Measurements from ENCODE around the gene FRMD4B.
"Not testable (repeated sequence)": the region's sequence is repeated elsewhere in the genome, so short reads cannot be mapped to it uniquely, and the experiment has no call there.

The FRMD4B gene

DNA sequence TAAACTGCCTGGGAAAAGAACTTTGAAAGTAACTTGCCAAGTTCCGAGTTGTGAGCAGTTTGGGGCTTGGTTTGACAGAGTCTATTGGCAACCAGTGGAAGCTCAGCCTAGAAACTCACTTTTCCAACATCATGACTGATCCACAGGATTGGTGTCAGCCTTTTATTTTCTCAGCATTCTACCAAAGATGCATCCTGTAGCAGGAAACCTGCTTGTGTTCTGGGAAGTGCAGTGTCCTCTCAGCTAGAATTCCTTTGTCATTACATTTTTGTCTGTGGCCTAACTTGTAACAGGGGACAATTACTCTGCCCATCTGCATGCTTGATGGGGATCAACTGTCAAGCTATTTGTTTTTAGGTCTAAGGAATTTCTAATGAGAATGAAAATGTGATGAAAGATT is 146.8 kb downstream of the FRMD4B start:
- Histone ChIP-seq H2AFZ (ENCODE audit: low read length) (no peak overlapping the region), H3K79me2 (ENCODE audit: insufficient read depth, low read length) (no peaks in the 10 kb centered on the region), H3K4me3 (ENCODE audit: low read depth, low read length, poor library complexity, severe bottlenecking) (no peak overlapping the region), H3K27me3 (ENCODE audit: insufficient read depth, low read length) (no peaks in the 10 kb centered on the region), H3K36me3 (ENCODE audit: insufficient read depth, low read length) (no peaks in the 10 kb centered on the region), H3K9me3 (ENCODE audit: low read length) (no peaks in the 10 kb centered on the region), H3K4me2 (ENCODE audit: low read length) (no peak overlapping the region), H3K9me2 (ENCODE audit: low read depth, low read length) (no peaks in the 10 kb centered on the region), H3K27ac (ENCODE audit: low read depth, low read length, poor library complexity, severe bottlenecking) (no peak overlapping the region), H3K9ac (ENCODE audit: low read length) (no peak overlapping the region), H4K20me1 (ENCODE audit: insufficient read depth, low read length) (no peaks in the 10 kb centered on the region), H3K4me1 (ENCODE audit: insufficient read depth, low read length, severe bottlenecking) (no peaks in the 10 kb centered on the region), H3F3A (ENCODE audit: insufficient read depth, low read length) (no peaks in the 10 kb centered on the region)
- TF ChIP-seq EZH2 (IDR thresholded peaks at IDR 0.05; ENCODE audit: borderline replicate concordance, low read length), result no peak
- TF ChIP-seq, protein P1, sequence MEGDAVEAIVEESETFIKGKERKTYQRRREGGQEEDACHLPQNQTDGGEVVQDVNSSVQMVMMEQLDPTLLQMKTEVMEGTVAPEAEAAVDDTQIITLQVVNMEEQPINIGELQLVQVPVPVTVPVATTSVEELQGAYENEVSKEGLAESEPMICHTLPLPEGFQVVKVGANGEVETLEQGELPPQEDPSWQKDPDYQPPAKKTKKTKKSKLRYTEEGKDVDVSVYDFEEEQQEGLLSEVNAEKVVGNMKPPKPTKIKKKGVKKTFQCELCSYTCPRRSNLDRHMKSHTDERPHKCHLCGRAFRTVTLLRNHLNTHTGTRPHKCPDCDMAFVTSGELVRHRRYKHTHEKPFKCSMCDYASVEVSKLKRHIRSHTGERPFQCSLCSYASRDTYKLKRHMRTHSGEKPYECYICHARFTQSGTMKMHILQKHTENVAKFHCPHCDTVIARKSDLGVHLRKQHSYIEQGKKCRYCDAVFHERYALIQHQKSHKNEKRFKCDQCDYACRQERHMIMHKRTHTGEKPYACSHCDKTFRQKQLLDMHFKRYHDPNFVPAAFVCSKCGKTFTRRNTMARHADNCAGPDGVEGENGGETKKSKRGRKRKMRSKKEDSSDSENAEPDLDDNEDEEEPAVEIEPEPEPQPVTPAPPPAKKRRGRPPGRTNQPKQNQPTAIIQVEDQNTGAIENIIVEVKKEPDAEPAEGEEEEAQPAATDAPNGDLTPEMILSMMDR (IDR thresholded peaks at IDR 0.05; ENCODE audit: low read length), result no peak

DNA sequence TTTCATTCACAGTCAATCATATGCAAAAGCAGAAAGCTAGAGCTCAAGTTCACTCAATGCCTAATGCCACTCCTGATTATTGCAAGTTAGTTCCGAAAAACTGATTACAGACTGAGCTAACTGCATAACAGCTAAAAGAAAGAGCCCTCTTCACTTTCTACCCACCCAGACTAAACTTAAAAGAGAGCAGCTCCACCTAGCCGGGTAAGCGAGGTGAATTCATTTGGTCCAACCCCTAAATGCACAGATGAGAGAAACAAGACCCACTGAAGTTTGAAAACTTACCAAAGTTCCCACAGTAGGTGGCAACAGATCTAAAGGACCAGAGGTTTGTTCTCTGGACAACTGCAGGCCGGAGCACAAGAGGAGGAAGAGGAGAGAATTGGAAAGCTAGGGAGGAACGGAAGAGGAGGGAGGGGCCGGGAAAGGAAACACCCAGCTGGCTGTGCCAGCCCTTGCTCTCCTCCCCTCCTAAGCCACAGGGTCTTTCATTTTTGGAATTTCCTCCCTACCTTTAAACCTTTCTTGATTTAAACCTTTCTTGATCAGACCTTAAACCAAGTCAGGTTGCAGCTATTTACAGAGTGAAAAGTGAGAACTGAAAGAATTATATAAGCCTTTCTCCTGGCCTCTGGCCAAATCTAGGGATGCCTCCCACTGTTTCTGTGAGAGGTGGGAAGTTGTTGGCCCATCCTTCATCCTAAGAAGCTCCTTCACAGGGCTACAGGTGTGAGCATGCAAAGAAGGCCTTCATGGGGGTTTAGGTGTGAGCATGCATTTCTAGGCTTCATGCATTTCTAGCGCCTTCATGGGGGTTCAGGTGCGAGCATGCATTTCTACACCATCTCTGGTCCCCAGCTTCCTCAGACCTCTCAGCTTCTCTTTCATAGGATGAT is 148.8 kb downstream of the FRMD4B start:
- Histone ChIP-seq H3K9ac (ENCODE audit: low read length) (no peak overlapping the region), H3K27me3 (ENCODE audit: insufficient read depth, low read length) (no peaks in the 10 kb centered on the region), H4K20me1 (ENCODE audit: insufficient read depth, low read length) (no peaks in the 10 kb centered on the region), H3K9me2 (ENCODE audit: low read depth, low read length) (no peaks in the 10 kb centered on the region), H3K9me3 (ENCODE audit: low read length) (no peaks in the 10 kb centered on the region), H3K79me2 (ENCODE audit: insufficient read depth, low read length) (no peaks in the 10 kb centered on the region), H3F3A (ENCODE audit: insufficient read depth, low read length) (no peaks in the 10 kb centered on the region), H3K4me2 (ENCODE audit: low read length) (no peak overlapping the region), H3K36me3 (ENCODE audit: insufficient read depth, low read length) (no peaks in the 10 kb centered on the region), H3K4me1 (ENCODE audit: insufficient read depth, low read length, severe bottlenecking) (no peaks in the 10 kb centered on the region), H3K4me3 (ENCODE audit: low read depth, low read length, poor library complexity, severe bottlenecking) (no peak overlapping the region), H2AFZ (ENCODE audit: low read length) (no peak overlapping the region), H3K27ac (ENCODE audit: low read depth, low read length, poor library complexity, severe bottlenecking) (no peak overlapping the region)
- TF ChIP-seq EZH2 (IDR thresholded peaks at IDR 0.05; ENCODE audit: borderline replicate concordance, low read length), result no peak
- TF ChIP-seq, protein P1 (IDR thresholded peaks at IDR 0.05; ENCODE audit: low read length), result no peak

DNA sequence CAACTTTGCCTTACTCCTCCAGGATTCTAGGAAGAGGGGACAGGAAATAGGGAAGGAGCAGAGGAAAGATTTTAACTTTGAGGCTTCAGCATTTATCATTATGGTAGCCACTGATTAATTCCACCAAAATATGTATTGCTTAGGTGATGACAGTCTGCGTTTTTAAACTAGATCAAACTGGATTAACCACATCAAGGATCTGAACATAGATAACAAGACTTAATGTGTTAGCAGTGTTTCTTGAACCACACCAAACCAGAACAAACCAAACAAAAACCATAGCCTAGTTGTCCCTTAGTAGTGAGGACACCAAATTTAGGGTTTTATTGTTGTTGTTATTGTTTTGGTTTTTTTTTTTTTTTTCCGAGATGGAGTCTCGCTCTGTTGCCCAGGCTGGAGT is 150.0 kb downstream of the FRMD4B start:
- H4K20me1 ChIP-seq (ENCODE audit: insufficient read depth, low read length), result no peaks in the 10 kb centered on the region
- no peaks in the 10 kb centered on the region for H3F3A ChIP-seq (ENCODE audit: insufficient read depth, low read length)
- H3K4me3 ChIP-seq (ENCODE audit: low read depth, low read length, poor library complexity, severe bottlenecking), result no peak overlapping the region
- H3K9me2 ChIP-seq (ENCODE audit: low read depth, low read length), result no peaks in the 10 kb centered on the region
- no peaks in the 10 kb centered on the region for H3K4me1 ChIP-seq (ENCODE audit: insufficient read depth, low read length, severe bottlenecking)
- no peaks in the 10 kb centered on the region for H3K79me2 ChIP-seq (ENCODE audit: insufficient read depth, low read length)
- H3K4me2 ChIP-seq (ENCODE audit: low read length), result no peak overlapping the region
- H3K27ac ChIP-seq (ENCODE audit: low read depth, low read length, poor library complexity, severe bottlenecking), result no peak overlapping the region
- no peaks in the 10 kb centered on the region for H3K9me3 ChIP-seq (ENCODE audit: low read length)
- no peak overlapping the region for H3K9ac ChIP-seq (ENCODE audit: low read length)
- TF ChIP-seq, protein P1 (IDR thresholded peaks at IDR 0.05; ENCODE audit: low read length), result no peak
- TF ChIP-seq EZH2 (IDR thresholded peaks at IDR 0.05; ENCODE audit: borderline replicate concordance, low read length), result no peak
- H2AFZ ChIP-seq (ENCODE audit: low read length), result no peak overlapping the region
- no peaks in the 10 kb centered on the region for H3K27me3 ChIP-seq (ENCODE audit: insufficient read depth, low read length)
- H3K36me3 ChIP-seq (ENCODE audit: insufficient read depth, low read length), result no peaks in the 10 kb centered on the region

DNA sequence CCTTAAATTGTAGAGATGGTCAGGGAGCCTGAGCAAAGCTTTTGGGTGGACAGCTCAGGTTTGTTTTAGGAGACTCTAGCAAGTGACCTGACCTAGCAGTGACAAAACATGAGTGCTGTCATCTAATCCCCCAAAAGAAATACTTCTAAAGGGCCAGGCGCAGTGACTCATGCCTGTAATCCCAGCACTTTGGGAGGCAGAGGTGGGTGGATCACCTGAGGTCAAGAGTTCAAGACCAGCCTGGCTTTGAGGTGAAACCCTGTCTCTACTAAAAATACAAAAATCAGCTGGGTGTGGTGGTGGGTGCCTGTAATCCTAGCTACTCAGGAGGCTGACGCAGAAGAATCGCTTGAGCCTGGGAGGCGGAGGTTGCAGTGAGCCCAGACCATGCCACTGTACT is 150.7 kb downstream of the FRMD4B start:
- not testable (repeated sequence) for H3K4me1 ChIP-seq (ENCODE audit: insufficient read depth, low read length, severe bottlenecking); H3K36me3 ChIP-seq (ENCODE audit: insufficient read depth, low read length); H3K27ac ChIP-seq (ENCODE audit: low read depth, low read length, poor library complexity, severe bottlenecking); H3K79me2 ChIP-seq (ENCODE audit: insufficient read depth, low read length); H3K9ac ChIP-seq (ENCODE audit: low read length); H3F3A ChIP-seq (ENCODE audit: insufficient read depth, low read length); H3K4me3 ChIP-seq (ENCODE audit: low read depth, low read length, poor library complexity, severe bottlenecking); H3K4me2 ChIP-seq (ENCODE audit: low read length); H2AFZ ChIP-seq (ENCODE audit: low read length); H3K27me3 ChIP-seq (ENCODE audit: insufficient read depth, low read length); H4K20me1 ChIP-seq (ENCODE audit: insufficient read depth, low read length); H3K9me2 ChIP-seq (ENCODE audit: low read depth, low read length); H3K9me3 ChIP-seq (ENCODE audit: low read length)

Measured in OCI-LY1 (cell line).